Measurements from ENCODE around the gene TMEM120B. TPM values are rescaled to one million over a fixed set of nuclear protein-coding genes. Genes with fewer than 3 reads are reported as not detected.

TMEM120B gene
- total and polyA plus RNA-seq, 2 of the 13 experiments (the other 11 are each of a cell fraction or from before 2014, with no cell fraction given), result 7.1 to 12.9 TPM

DNA sequence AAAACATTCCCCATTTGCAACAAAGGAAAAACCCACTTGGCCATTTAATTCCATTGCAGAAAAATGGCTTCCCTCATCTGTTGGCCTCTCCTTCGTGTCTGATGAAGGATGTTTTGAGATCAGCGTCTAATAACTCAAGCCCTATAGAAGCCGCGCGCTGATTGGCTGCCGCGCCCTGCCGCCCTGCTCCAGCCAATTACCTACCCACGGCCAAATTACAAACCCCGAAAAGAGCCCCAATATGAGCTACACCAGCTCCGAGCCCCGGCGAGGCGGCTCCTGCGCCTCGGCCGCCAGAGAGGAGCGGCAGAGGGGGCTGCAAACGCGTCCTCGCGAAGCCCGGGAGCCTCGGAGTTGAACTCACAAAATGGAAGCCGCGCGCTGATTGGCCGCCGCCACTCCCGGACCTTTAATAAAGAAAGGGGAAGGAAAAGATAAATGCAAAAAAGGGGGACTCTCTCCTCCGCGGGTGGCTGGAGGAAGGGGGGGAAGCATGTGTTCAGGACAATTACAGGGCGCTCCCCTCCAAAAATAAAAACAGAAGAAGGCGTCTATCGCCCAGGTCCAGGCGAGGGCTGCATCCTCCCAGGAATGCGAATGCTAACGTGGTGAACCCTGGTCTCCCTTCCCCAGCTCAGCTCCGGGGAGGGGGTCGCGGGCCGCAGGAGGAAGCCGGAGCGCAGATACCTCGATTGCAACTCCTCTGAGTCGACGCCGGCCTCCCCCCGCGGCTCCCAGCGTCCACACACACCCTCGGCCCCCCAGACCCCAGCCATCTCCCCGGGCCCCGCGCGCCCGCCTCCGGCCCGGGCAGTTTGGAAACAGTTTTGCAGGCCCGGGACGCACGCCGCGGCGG is 90.5 kb downstream of the TMEM120B start (continued):
- TF ChIP-seq ZNF337 (CRISPR knock-in tag; IDR thresholded peaks at IDR 0.05; ENCODE audit: borderline replicate concordance, low read depth) (no peak), ETV5 (CRISPR knock-in tag; IDR thresholded peaks at IDR 0.05; ENCODE audit: borderline replicate concordance) (peak; percentile 22; the same call in 1 of the 2 replicates), ZC3H4 (CRISPR knock-in tag; IDR thresholded peaks at IDR 0.05; ENCODE audit: borderline replicate concordance) (peak; percentile 85), RNF2 (conservative IDR thresholded peaks at IDR 0.05; ENCODE audit: low read depth) (no peak), HDAC2 (CRISPR knock-in tag; IDR thresholded peaks at IDR 0.05) (peak; percentile 36; the same call in 1 of the 2 replicates), DR1 (CRISPR knock-in tag; IDR thresholded peaks at IDR 0.05) (peak; percentile 94), SMAD9 (CRISPR knock-in tag; IDR thresholded peaks at IDR 0.05) (no peak), BCL6 (CRISPR knock-in tag; IDR thresholded peaks at IDR 0.05) (peak; percentile 9; the same call in 1 of the 2 replicates), ERF (CRISPR knock-in tag; IDR thresholded peaks at IDR 0.05) (peak; percentile 82), NFKBIZ (CRISPR knock-in tag; IDR thresholded peaks at IDR 0.05) (peak; percentile 71), ZNF83 (CRISPR knock-in tag; IDR thresholded peaks at IDR 0.05; ENCODE audit: borderline replicate concordance) (peak; percentile 79; the same call in 1 of the 2 replicates), ZNF501 (CRISPR knock-in tag; IDR thresholded peaks at IDR 0.05) (peak; percentile 56; the same call in 1 of the 2 replicates), PHF20 (CRISPR knock-in tag; IDR thresholded peaks at IDR 0.05) (no peak; the same call in 1 of the 2 replicates), FOXA1 (IDR thresholded peaks at IDR 0.05) (no peak), FOXA1 (CRISPR knock-in tag; IDR thresholded peaks at IDR 0.05) (no peak), ZNF878 (CRISPR knock-in tag; IDR thresholded peaks at IDR 0.05) (peak; percentile 76; the same call in 1 of the 2 replicates), ZNF660 (CRISPR knock-in tag; IDR thresholded peaks at IDR 0.05; ENCODE audit: borderline replicate concordance, low read depth) (no peak), ZNF883 (CRISPR knock-in tag; IDR thresholded peaks at IDR 0.05; ENCODE audit: not compliant biosample characterization) (peak; percentile 7), RBM39 (IDR thresholded peaks at IDR 0.05; ENCODE audit: low read depth, low read length, poor library complexity, severe bottlenecking) (peak; percentile 90), RBFOX2 (IDR thresholded peaks at IDR 0.05; ENCODE audit: low read depth, low read length) (peak; percentile 77), MED8 (CRISPR knock-in tag; IDR thresholded peaks at IDR 0.05; ENCODE audit: insufficient replicate concordance) (peak; percentile 29), PHF21A (CRISPR knock-in tag; IDR thresholded peaks at IDR 0.05) (peak; percentile 86)
- TF ChIP-seq, protein P1, sequence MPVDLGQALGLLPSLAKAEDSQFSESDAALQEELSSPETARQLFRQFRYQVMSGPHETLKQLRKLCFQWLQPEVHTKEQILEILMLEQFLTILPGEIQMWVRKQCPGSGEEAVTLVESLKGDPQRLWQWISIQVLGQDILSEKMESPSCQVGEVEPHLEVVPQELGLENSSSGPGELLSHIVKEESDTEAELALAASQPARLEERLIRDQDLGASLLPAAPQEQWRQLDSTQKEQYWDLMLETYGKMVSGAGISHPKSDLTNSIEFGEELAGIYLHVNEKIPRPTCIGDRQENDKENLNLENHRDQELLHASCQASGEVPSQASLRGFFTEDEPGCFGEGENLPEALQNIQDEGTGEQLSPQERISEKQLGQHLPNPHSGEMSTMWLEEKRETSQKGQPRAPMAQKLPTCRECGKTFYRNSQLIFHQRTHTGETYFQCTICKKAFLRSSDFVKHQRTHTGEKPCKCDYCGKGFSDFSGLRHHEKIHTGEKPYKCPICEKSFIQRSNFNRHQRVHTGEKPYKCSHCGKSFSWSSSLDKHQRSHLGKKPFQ (CRISPR knock-in tag; IDR thresholded peaks at IDR 0.05; ENCODE audit: insufficient replicate concordance), result peak; percentile 28
- TF ChIP-seq, protein P2, sequence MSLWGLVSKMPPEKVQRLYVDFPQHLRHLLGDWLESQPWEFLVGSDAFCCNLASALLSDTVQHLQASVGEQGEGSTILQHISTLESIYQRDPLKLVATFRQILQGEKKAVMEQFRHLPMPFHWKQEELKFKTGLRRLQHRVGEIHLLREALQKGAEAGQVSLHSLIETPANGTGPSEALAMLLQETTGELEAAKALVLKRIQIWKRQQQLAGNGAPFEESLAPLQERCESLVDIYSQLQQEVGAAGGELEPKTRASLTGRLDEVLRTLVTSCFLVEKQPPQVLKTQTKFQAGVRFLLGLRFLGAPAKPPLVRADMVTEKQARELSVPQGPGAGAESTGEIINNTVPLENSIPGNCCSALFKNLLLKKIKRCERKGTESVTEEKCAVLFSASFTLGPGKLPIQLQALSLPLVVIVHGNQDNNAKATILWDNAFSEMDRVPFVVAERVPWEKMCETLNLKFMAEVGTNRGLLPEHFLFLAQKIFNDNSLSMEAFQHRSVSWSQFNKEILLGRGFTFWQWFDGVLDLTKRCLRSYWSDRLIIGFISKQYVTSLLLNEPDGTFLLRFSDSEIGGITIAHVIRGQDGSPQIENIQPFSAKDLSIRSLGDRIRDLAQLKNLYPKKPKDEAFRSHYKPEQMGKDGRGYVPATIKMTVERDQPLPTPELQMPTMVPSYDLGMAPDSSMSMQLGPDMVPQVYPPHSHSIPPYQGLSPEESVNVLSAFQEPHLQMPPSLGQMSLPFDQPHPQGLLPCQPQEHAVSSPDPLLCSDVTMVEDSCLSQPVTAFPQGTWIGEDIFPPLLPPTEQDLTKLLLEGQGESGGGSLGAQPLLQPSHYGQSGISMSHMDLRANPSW (CRISPR knock-in tag; IDR thresholded peaks at IDR 0.05; ENCODE audit: borderline replicate concordance), result no peak
- TF ChIP-seq, protein P3, sequence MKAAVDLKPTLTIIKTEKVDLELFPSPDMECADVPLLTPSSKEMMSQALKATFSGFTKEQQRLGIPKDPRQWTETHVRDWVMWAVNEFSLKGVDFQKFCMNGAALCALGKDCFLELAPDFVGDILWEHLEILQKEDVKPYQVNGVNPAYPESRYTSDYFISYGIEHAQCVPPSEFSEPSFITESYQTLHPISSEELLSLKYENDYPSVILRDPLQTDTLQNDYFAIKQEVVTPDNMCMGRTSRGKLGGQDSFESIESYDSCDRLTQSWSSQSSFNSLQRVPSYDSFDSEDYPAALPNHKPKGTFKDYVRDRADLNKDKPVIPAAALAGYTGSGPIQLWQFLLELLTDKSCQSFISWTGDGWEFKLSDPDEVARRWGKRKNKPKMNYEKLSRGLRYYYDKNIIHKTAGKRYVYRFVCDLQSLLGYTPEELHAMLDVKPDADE (CRISPR knock-in tag; IDR thresholded peaks at IDR 0.05), result no peak
